Adrenal gland (tissue), 12 donors: ENCODE measurements around the gene CD22. TPM values are rescaled to one million over a fixed set of nuclear protein-coding genes. Genes with fewer than 3 reads are reported as not detected.

Experiments used
- DNase-seq, 7 donors: peaks; one replicate each; pipeline ENCODE4 v3.0.0-alpha.2; 2019 to 2020
- H3K27ac ChIP-seq, 5 donors: fragments of 200-600 bp; sonication (generic) in 4 of 5; 1 replicate in 3 of 5; 2 replicates in 2 of 5; pipeline versions ENCODE4 v1.5.1 to v1.8.0; 2016 to 2020; ENCODE audit warnings: mild to moderate bottlenecking in 1 of 5
- H3K27me3 ChIP-seq: fragments of 200-600 bp; 2 replicates; pipeline ENCODE4 v1.8.0; 2021
- H3K36me3 ChIP-seq, 2 donors: fragments of 200-600 bp; replicated peaks in 1 of 2; 1 replicate in 1 of 2; 2 replicates in 1 of 2; pipeline versions ENCODE4 v1.5.1 to v1.8.0; 2018 to 2022
- H3K4me1 ChIP-seq, 2 donors: fragments of 200-600 bp; replicated peaks in 1 of 2; 1 replicate in 1 of 2; 2 replicates in 1 of 2; pipeline versions ENCODE4 v1.5.1 to v1.8.0; 2018 to 2021
- H3K4me3 ChIP-seq, 4 donors: fragments of 200-600 bp; sonication (generic) in 3 of 4; one replicate each; pipeline ENCODE4 v1.5.1; 2016 to 2018
- H3K9me3 ChIP-seq, 3 donors: fragments of 200-600 bp; sonication (generic) in 1 of 3; replicated peaks in 1 of 3; 1 replicate in 2 of 3; 2 replicates in 1 of 3; pipeline versions ENCODE4 v1.5.1 to v1.8.0; 2016 to 2021
- CTCF ChIP-seq, 6 experiments: fragments of 450-650 bp in 4 of 6; fragments of 200-600 bp in 2 of 6; sonication (generic) in 1 of 6; IDR thresholded peaks; 1 replicate in 5 of 6; 2 replicates in 1 of 6; pipeline versions ENCODE4 v1.5.1 to v1.8.0; 2016 to 2021; ENCODE audit warnings: antibody characterized with exemption in 6 of 6, mild to moderate bottlenecking in 2 of 6, moderate library complexity in 1 of 6
- POLR2A ChIP-seq, 2 donors: fragments of 450-650 bp; IDR thresholded peaks; one replicate each; pipeline ENCODE4 v1.6.1; 2017; ENCODE audit warnings: antibody characterized with exemption in 2 of 2, mild to moderate bottlenecking in 2 of 2, moderate library complexity in 1 of 2
- WGBS, 4 donors: extraction: QIAGEN DNeasy Blood & Tissue Kit in 2 of 4; methylation state at CpG; one replicate each; pipeline versions ENCODE4 v1.1.5 to v1.1.7; 2013 to 2017; 5-methylcytosine and 5-hydroxymethylcytosine counted together
- intact Hi-C, 2 donors: fragments of 100-400 bp; cut with DNase I; formaldehyde crosslinking; loops; one replicate each; pipeline versions ENCODE4 v1.14.1 to v1.15.0; 2022 to 2023
- polyA plus RNA-seq, 3 donors: library from polyadenylated mRNA; stranded (reverse); fragments of 200-250 nt in 2 of 3; fragments of 350-450 nt in 1 of 3; fragmentation: Illumina TruSeq in 1 of 3; extraction: RNeasy Lipid Tissue Mini Kit (QIAGEN cat#74804) in 1 of 3; gene quantifications; one replicate each; pipeline ENCODE4 v1.2.3, GENCODE V29; 2013 to 2014
- total RNA-seq, 9 donors: library from RNA; depleted of rRNA in 4 of 9; stranded (reverse); fragments of >200 nt in 4 of 9; fragments of 120-200 nt in 1 of 9; fragmentation: NEBNext Ultra II Directional in 1 of 9; extraction: Animal tissue kit (Norgen Biotek cat#: 25700) in 1 of 9; gene quantifications; one replicate each; pipeline versions ENCODE4 v1.1.0 to v1.2.4, GENCODE V29; 2013 to 2023
- donor health status: healthy with polysubstance abuse.
- donor health status: Bipolar disorder and iron deficiency.
- donor health status: DM: yes; HTN: yes; CAD: no.
- donor health status: DM: no; HTN: no; CAD: no.
- donor health status: DM: no; HTN: no; CAD: no.
- donor health status: DM: yes; HTN: yes; CAD: no.

The CD22 gene
- total and polyA plus RNA-seq, 12 donors = 1.8 to 16.1 (median 6.2) TPM

GRCh38 chr19:35311901-35312665, 16.9 kb upstream of the CD22 start:
- H3K9me3 ChIP-seq = no peaks in the 10 kb centered on the region
- DNase-seq = no peak
- 87 to 94% (median 89%) methylated on average over 12 to 21 of the region's 21 CpGs for WGBS, 4 donors
- no peak overlapping the region for H3K4me3 ChIP-seq
- H3K27me3 ChIP-seq = no peaks in the 10 kb centered on the region
- intact Hi-C loops = no loop called here
- peaks cover 22 to 24% of the 10 kb centered on the region in 2 donors for H3K4me1 ChIP-seq
- H3K27ac ChIP-seq = no peak overlapping the region
- H3K36me3 ChIP-seq = no peaks in the 10 kb centered on the region
- TF ChIP-seq CTCF (IDR thresholded peaks at IDR 0.05) = no peak
- no peak for TF ChIP-seq POLR2A (IDR thresholded peaks at IDR 0.05)

- no peaks in the 10 kb centered on the region for H3K27me3 ChIP-seq
- 26 to 35% (median 31%) methylated on average over 6 to 7 of the region's 7 CpGs for WGBS, 4 donors
- no peaks in the 10 kb centered on the region for H3K36me3 ChIP-seq
- peak overlapping the region in 2 of 5 donors; percentile 35 to 36 for H3K27ac ChIP-seq
- H3K4me3 ChIP-seq = no peak overlapping the region
- intact Hi-C loops = no loop called here
- peak; percentile 47 to 90 (median 74) for DNase-seq
- no peaks in the 10 kb centered on the region for H3K9me3 ChIP-seq
- no peak for TF ChIP-seq POLR2A (IDR thresholded peaks at IDR 0.05)
- TF ChIP-seq CTCF (IDR thresholded peaks at IDR 0.05) = no peak
- H3K4me1 ChIP-seq = peaks cover 32 to 38% of the 10 kb centered on the region in 2 donors
Measured at GRCh38 chr19:35313587-35313986, 15.4 kb upstream of the CD22 start.

GRCh38 chr19:35314031-35314430, 15.0 kb upstream of the CD22 start:
- TF ChIP-seq POLR2A (IDR thresholded peaks at IDR 0.05) (no peak), CTCF (IDR thresholded peaks at IDR 0.05) (no peak)
- 75 to 92% (median 81%) methylated on average over 4 to 8 of the region's 8 CpGs for WGBS, 4 donors
- no peak for DNase-seq
- peak overlapping the region in 2 of 5 donors; percentile 35 to 36 for H3K27ac ChIP-seq
- H3K4me3 ChIP-seq = no peak overlapping the region
- intact Hi-C loops = no loop called here
- peaks cover 34 to 40% of the 10 kb centered on the region in 2 donors for H3K4me1 ChIP-seq
- no peaks in the 10 kb centered on the region for H3K36me3 ChIP-seq
- no peaks in the 10 kb centered on the region for H3K27me3 ChIP-seq
- no peaks in the 10 kb centered on the region for H3K9me3 ChIP-seq

- Histone ChIP-seq H3K4me1 (peaks cover 29 to 39% of the 10 kb centered on the region in 2 donors), H3K27me3 (no peaks in the 10 kb centered on the region), H3K36me3 (no peaks in the 10 kb centered on the region), H3K27ac (no peak overlapping the region), H3K9me3 (no peaks in the 10 kb centered on the region), H3K4me3 (no peak overlapping the region)
- 87 to 94% (median 90%) methylated on average over 8 to 10 of the region's 10 CpGs for WGBS, 4 donors
- TF ChIP-seq CTCF (IDR thresholded peaks at IDR 0.05) = no peak
- TF ChIP-seq POLR2A (IDR thresholded peaks at IDR 0.05) = no peak
- intact Hi-C loops = no loop called here
- DNase-seq = no peak
Measured at GRCh38 chr19:35314858-35315470, 14.0 kb upstream of the CD22 start.
